Neural crest cell (in vitro differentiated cells): ENCODE data around the gene PIGK. TPM values are rescaled to one million over a fixed set of nuclear protein-coding genes. Genes with fewer than 3 reads are reported as not detected.

Source experiments
- DNase-seq: peaks from one replicate; pipeline ENCODE4 v3.0.0; 2021; ENCODE audit warnings: low read depth, mixed read lengths, low spot score
- H3K27ac Mint-ChIP-seq: one replicate; pipeline ENCODE4 v1.8.0; 2021; ENCODE audit warnings: mild to moderate bottlenecking, mixed read lengths; ENCODE audit not compliant: unreplicated experiment
- H3K27me3 Mint-ChIP-seq: 2 replicates; pipeline ENCODE4 v1.8.0; 2021; ENCODE audit warnings: low read depth, mild to moderate bottlenecking, mixed read lengths
- H3K36me3 Mint-ChIP-seq: 2 replicates; pipeline ENCODE4 v1.8.0; 2021; ENCODE audit warnings: low read depth, mild to moderate bottlenecking, mixed read lengths
- H3K4me1 Mint-ChIP-seq: 2 replicates; pipeline ENCODE4 v1.8.0; 2021; ENCODE audit warnings: mixed read lengths
- H3K4me3 Mint-ChIP-seq: one replicate; pipeline ENCODE4 v1.8.0; 2021; ENCODE audit warnings: mild to moderate bottlenecking, mixed read lengths
- H3K9me3 Mint-ChIP-seq: 2 replicates; pipeline ENCODE4 v1.8.0; 2021; ENCODE audit warnings: mixed read lengths
- CTCF ChIP-seq: fragments of 200-600 bp; sonication (generic); conservative IDR thresholded peaks from 2 replicates; pipeline ENCODE4 v1.5.0; 2021; ENCODE audit warnings: antibody characterized with exemption, mild to moderate bottlenecking
- total RNA-seq: library from RNA; stranded (reverse); gene quantifications from 2 replicates; pipeline ENCODE4 v1.2.1, GENCODE V29; 2021

PIGK gene
- total RNA-seq, 1 donor from 2014 or later, result 18.4 TPM

GRCh38 chr1:77126307-77126706, 92.9 kb downstream of the PIGK start:
- Mint-ChIP-seq H3K4me3 (no peak overlapping the region), H3K9me3 (no peaks in the 10 kb centered on the region)

GRCh38 chr1:77121503-77121902, 97.7 kb downstream of the PIGK start:
- Mint-ChIP-seq H3K4me1 (peaks cover 19% of the 10 kb centered on the region), H3K9me3 (no peaks in the 10 kb centered on the region), H3K4me3 (no peak overlapping the region), H3K27ac (no peak overlapping the region), H3K36me3 (no peaks in the 10 kb centered on the region), H3K27me3 (no peaks in the 10 kb centered on the region)
- DNase-seq, result no peak
- TF ChIP-seq CTCF, result no peak

More at GRCh38 chr1:77126307-77126706, 92.9 kb downstream of the PIGK start:
- DNase-seq, result peak; percentile 29
- Mint-ChIP-seq H3K27ac (no peak overlapping the region), H3K36me3 (no peaks in the 10 kb centered on the region), H3K4me1 (peaks cover 15% of the 10 kb centered on the region), H3K27me3 (no peaks in the 10 kb centered on the region)
- TF ChIP-seq CTCF, result peak; percentile 89

GRCh38 chr1:77120950-77121349, 98.3 kb downstream of the PIGK start:
- TF ChIP-seq CTCF, result no peak
- H3K27ac Mint-ChIP-seq, result no peak overlapping the region
- no peaks in the 10 kb centered on the region for H3K36me3 Mint-ChIP-seq
- peaks cover 14% of the 10 kb centered on the region for H3K4me1 Mint-ChIP-seq
- no peak overlapping the region for H3K4me3 Mint-ChIP-seq
- H3K27me3 Mint-ChIP-seq, result no peaks in the 10 kb centered on the region
- no peak for DNase-seq
- H3K9me3 Mint-ChIP-seq, result no peaks in the 10 kb centered on the region

GRCh38 chr1:77118712-77119111, 100.5 kb downstream of the PIGK start:
- Mint-ChIP-seq H3K27me3 (no peaks in the 10 kb centered on the region), H3K9me3 (no peaks in the 10 kb centered on the region), H3K27ac (no peak overlapping the region)

GRCh38 chr1:77104672-77105071, 114.6 kb downstream of the PIGK start:
- Mint-ChIP-seq H3K36me3 (peaks cover 12% of the 10 kb centered on the region), H3K9me3 (peaks cover 11% of the 10 kb centered on the region), H3K27me3 (no peaks in the 10 kb centered on the region), H3K4me1 (peaks cover 12% of the 10 kb centered on the region), H3K27ac (no peak overlapping the region), H3K4me3 (no peak overlapping the region)
- DNase-seq, result no peak
- TF ChIP-seq CTCF, result no peak

More at GRCh38 chr1:77118712-77119111, 100.5 kb downstream of the PIGK start:
- H3K36me3 Mint-ChIP-seq, result no peaks in the 10 kb centered on the region
- H3K4me1 Mint-ChIP-seq, result peaks cover 10% of the 10 kb centered on the region
- no peak overlapping the region for H3K4me3 Mint-ChIP-seq
- DNase-seq, result no peak
- no peak for TF ChIP-seq CTCF

GRCh38 chr1:77103486-77103885, 115.7 kb downstream of the PIGK start:
- Mint-ChIP-seq H3K27ac (no peak overlapping the region), H3K4me1 (peaks cover 12% of the 10 kb centered on the region), H3K27me3 (no peaks in the 10 kb centered on the region), H3K4me3 (no peak overlapping the region), H3K36me3 (peaks cover 7% of the 10 kb centered on the region), H3K9me3 (peaks cover 9% of the 10 kb centered on the region)
- TF ChIP-seq CTCF, result no peak
- DNase-seq, result no peak
